ENCODE data around the gene SETD7.

- no peak for TF ChIP-seq POLR2A (IDR thresholded peaks at IDR 0.05; ENCODE audit: low read depth, low read length)
- no peak for TF ChIP-seq TAF1 (IDR thresholded peaks at IDR 0.05; ENCODE audit: borderline replicate concordance, low read depth, low read length)
These were observed 37.1 kb upstream of the SETD7 start for GRCh38 chr4:139593091-139593564.
